Activated CD4-positive, alpha-beta T cell treated with anti-CD3 and anti-CD28 coated beads for 48 hours (primary cell): Measurements from ENCODE around the gene GPR84.
A peak's percentile ranks its signal among the peaks of the same experiment; 100 is the strongest.
"Not testable (repeated sequence)": the region's sequence is repeated elsewhere in the genome, so short reads cannot be mapped to it uniquely, and the experiment has no call there.

Source experiments
- DNase-seq: peaks from one replicate; pipeline ENCODE4 v3.0.0-alpha.2; 2020

GPR84 gene

GRCh38 chr12:54354271-54354670, 10.0 kb downstream of the GPR84 start:
- DNase-seq: not testable (repeated sequence)

GRCh38 chr12:54352891-54353874, 11.1 kb downstream of the GPR84 start:
- DNase-seq: no peak

GRCh38 chr12:54352022-54352531, 12.2 kb downstream of the GPR84 start:
- peak; percentile 65 for DNase-seq

GRCh38 chr12:54351341-54351740, 12.9 kb downstream of the GPR84 start:
- DNase-seq: no peak

GRCh38 chr12:54350743-54351142, 13.5 kb downstream of the GPR84 start:
- DNase-seq: no peak

GRCh38 chr12:54349679-54350078, 14.6 kb downstream of the GPR84 start:
- no peak for DNase-seq

- no peak for DNase-seq
Measured at GRCh38 chr12:54349036-54349435, 15.2 kb downstream of the GPR84 start.

- DNase-seq: no peak
Measured at GRCh38 chr12:54341378-54342300, 22.6 kb downstream of the GPR84 start.

- DNase-seq: no peak
Measured at GRCh38 chr12:54340846-54341245, 23.4 kb downstream of the GPR84 start.

GRCh38 chr12:54338698-54339296, 25.5 kb downstream of the GPR84 start:
- DNase-seq: no peak

- DNase-seq: no peak
Measured at GRCh38 chr12:54337854-54338650, 26.2 kb downstream of the GPR84 start.

GRCh38 chr12:54337280-54337842, 26.9 kb downstream of the GPR84 start:
- DNase-seq: no peak

GRCh38 chr12:54333420-54334034, 30.8 kb downstream of the GPR84 start:
- no peak for DNase-seq

- DNase-seq: no peak
Measured at GRCh38 chr12:54331461-54331860, 32.8 kb downstream of the GPR84 start.

- no peak for DNase-seq
Measured at GRCh38 chr12:54330442-54330841, 33.8 kb downstream of the GPR84 start.

- DNase-seq: no peak
Measured at GRCh38 chr12:54329759-54330158, 34.5 kb downstream of the GPR84 start.

- DNase-seq: no peak
Measured at GRCh38 chr12:54328595-54329337, 35.5 kb downstream of the GPR84 start.

- DNase-seq: not testable (repeated sequence)
Measured at GRCh38 chr12:54325442-54326109, 38.7 kb downstream of the GPR84 start.

- DNase-seq: peak; percentile 95
Measured at GRCh38 chr12:54324617-54325441, 39.5 kb downstream of the GPR84 start, which contains the start of gene COPZ1. TSS of gene COPZ1 (plus strand) at chr12:54325131. CDS start at chr12:54325164, 33 bp downstream.
